Prostate gland (tissue), 2 donors: ENCODE data around the gene RNF187.

ENCODE experiments used
- POLR2A ChIP-seq: fragments of 450-650 bp; IDR thresholded peaks from one replicate; pipeline ENCODE4 v1.6.1; 2016; ENCODE audit warnings: antibody characterized with exemption, mild to moderate bottlenecking
- POLR2AphosphoS5 ChIP-seq: sonication (generic); formaldehyde crosslinking; IDR thresholded peaks from one replicate; pipeline ENCODE4 v1.6.1; 2017; ENCODE audit warnings: antibody characterized with exemption
- TF ChIP-seq, protein P1 (sequence below), 4 experiments: fragments of 200-600 bp in 2 of 4; fragments of 450-650 bp in 2 of 4; sonication (generic) in 2 of 4; IDR thresholded peaks; 1 replicate in 3 of 4; 2 replicates in 1 of 4; pipeline ENCODE4 v1.5.1; 2016 to 2019; ENCODE audit warnings: antibody characterized with exemption in 4 of 4, mild to moderate bottlenecking in 2 of 4, moderate library complexity in 2 of 4

GRCh38 chr1:228541725-228542124 lies 54.5 kb downstream of the RNF187 start:
- no peak for TF ChIP-seq POLR2A
- TF ChIP-seq, protein P1, sequence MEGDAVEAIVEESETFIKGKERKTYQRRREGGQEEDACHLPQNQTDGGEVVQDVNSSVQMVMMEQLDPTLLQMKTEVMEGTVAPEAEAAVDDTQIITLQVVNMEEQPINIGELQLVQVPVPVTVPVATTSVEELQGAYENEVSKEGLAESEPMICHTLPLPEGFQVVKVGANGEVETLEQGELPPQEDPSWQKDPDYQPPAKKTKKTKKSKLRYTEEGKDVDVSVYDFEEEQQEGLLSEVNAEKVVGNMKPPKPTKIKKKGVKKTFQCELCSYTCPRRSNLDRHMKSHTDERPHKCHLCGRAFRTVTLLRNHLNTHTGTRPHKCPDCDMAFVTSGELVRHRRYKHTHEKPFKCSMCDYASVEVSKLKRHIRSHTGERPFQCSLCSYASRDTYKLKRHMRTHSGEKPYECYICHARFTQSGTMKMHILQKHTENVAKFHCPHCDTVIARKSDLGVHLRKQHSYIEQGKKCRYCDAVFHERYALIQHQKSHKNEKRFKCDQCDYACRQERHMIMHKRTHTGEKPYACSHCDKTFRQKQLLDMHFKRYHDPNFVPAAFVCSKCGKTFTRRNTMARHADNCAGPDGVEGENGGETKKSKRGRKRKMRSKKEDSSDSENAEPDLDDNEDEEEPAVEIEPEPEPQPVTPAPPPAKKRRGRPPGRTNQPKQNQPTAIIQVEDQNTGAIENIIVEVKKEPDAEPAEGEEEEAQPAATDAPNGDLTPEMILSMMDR (IDR thresholded peaks at IDR 0.05) = no peak
- no peak for TF ChIP-seq POLR2AphosphoS5
